GM12875 (cell line): ENCODE data around the gene RELN.
"Not testable (repeated sequence)": the region's sequence is repeated elsewhere in the genome, so short reads cannot be mapped to it uniquely, and the experiment has no call there.

ENCODE experiments used
- H3K4me3 ChIP-seq: one replicate; pipeline ENCODE4 v1.5.1; 2011; ENCODE audit warnings: low read depth, low read length, control low read depth
- CTCF ChIP-seq: IDR thresholded peaks from 2 replicates; pipeline ENCODE4 v1.5.1; 2011; ENCODE audit warnings: low read depth, mild to moderate bottlenecking, control low read depth, inconsistent platforms, low read length, moderate library complexity, borderline replicate concordance; ENCODE audit not compliant: insufficient read depth

The RELN gene

GRCh38 chr7:103795787-103796186, 193.7 kb downstream of the RELN start:
- TF ChIP-seq CTCF, result no peak
- H3K4me3 ChIP-seq, result no peak overlapping the region

DNA sequence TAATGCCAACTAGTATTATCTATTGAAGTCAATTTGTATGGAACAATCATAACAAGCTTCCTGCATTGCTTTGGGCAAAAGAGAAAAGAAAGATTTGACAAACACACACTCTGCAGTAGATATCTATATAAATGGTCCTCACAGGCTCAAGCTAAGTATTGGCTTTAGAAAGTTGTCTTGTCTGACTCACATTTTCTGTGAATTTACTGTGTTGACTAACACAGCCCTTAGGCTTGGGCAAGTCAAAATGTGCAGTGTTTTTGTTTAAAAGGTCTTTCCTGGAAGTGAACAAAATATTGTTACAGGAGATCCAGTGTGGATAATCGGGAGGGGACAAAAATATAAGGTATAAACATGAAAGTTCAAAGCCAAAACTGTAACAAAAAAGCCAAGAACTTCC, 194.4 kb downstream of the RELN start:
- no peak overlapping the region for H3K4me3 ChIP-seq
- no peak for TF ChIP-seq CTCF

DNA sequence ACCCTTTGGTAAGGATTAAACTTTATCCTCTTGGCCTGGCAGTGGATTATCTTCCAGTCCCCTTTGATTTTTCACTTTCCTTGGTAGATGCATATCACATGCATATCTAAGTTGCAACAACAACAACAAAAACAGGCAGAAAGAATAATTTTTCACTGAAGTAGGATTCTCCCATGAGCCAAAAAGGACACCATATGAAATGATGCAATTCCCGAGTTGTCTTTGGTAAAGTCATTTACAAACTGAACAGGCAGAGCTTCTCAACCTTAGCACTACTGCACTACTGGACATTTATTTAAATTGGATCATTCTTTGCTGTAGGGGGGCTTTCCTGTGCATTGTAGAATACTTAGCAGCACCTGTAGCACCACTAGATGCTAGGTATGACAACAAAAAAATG, 195.0 kb downstream of the RELN start:
- no peak for TF ChIP-seq CTCF

GRCh38 chr7:103793614-103794013, 195.8 kb downstream of the RELN start:
- H3K4me3 ChIP-seq, result no peak overlapping the region
- TF ChIP-seq CTCF, result no peak

More for the DNA sequence above, 195.0 kb downstream of the RELN start:
- no peak overlapping the region for H3K4me3 ChIP-seq

DNA sequence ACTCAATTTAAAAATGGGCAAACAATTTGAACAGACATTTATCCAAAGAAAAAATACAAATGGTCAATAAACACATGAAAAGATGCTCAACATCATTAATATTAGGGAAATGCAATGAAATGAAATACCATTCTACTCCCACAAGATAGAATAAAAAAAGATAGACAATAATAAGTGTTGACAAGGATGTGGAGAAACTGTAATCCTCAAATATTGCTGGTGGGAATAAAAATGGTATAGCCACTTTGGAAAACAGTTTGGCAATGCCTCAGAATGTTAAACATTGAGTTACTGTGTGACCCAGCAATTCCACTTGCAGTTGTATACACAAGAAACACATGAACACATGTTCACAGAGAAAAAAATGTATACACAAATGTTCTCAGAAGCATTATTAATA, 197.6 kb downstream of the RELN start:
- TF ChIP-seq CTCF, result no peak
- H3K4me3 ChIP-seq, result no peak overlapping the region

DNA sequence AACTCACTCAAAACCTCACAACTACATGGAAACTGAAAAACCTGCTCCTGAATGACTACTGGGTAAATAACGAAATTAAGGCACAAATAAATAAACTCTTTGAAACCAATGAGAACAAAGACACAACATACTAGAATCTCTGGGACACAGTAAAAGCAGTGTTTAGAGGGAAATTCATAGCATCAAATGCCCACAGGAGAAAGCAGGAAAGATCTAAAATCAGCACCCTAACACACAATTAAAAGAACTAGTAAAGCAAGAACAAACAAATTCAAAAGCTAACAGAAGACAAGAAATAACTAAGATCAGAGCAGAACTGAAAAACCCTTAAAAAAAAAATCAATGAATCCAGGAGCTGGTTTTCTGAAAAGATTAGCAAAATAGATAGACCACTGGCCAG, 202.4 kb downstream of the RELN start:
- H3K4me3 ChIP-seq, result not testable (repeated sequence)

DNA sequence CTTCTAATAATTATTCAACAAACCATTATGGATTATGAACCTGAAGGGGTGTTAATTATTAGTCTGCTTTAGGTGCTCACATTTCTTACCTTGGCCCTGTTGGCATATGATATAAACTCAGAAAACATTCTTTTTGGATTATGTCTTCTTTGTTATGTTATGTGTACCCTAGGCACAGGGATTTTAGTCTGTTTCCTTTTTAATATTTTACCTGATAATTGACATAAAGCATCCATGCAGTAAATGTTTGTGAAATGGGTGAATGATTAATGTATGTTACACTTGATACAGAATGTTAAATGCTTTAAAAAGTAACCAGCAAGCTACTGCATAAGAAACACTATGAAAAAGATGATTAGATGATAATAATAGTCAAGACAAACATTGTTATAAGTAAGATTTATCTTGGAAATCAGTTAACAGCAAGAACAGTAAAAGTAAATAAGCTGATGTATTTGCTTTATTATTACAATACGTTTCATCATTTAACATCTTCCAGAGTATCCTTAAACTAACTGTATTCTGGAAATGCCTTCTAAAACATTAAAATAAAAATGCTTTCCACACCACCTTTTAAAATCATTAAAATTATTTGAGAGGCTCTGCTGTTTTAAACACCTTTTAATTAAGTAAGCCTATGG, 204.7 kb downstream of the RELN start:
- no peak overlapping the region for H3K4me3 ChIP-seq
- no peak for TF ChIP-seq CTCF

DNA sequence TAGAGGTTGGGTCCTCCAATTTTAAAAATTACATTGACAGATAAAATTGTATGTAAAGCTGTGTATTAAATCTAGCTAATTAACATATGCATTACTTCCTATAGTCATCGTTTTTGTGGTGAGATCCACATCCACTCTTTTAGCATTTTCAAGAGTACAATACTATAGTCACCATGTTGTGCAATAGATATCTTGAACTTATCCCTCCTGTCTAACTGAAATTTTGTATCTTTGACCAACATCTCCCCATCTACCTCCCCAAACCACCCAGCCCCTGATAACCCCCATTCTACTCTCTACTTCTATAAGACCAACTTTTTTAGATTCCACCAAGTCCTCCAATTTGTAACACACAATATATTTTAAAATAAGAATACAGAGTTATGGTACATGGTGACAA, 208.0 kb downstream of the RELN start:
- no peak for TF ChIP-seq CTCF
- H3K4me3 ChIP-seq, result no peak overlapping the region

DNA sequence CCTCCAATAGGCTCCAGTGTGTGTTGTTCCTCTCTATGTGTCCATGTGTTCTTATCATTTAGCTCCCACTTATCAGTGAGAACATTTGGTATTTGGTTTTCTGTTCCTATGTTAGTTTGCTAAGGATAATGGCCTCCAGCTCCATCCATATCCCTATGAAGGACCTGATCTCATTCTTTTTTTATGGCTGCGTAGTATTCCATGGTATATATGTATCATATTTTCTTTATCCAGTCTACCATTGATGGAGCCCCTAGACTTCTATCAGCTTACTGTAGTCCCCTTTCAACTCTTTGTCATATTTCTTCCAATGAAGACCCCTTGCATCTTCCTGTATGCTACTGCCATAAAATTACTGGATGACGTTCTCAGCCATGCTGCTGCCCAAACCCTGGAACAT, 208.9 kb downstream of the RELN start:
- H3K4me3 ChIP-seq, result not testable (repeated sequence)
